ENCODE results near the gene AMT. TPM values are rescaled to one million over a fixed set of nuclear protein-coding genes. Genes with fewer than 3 reads are reported as not detected.

The AMT gene
- total and polyA plus RNA-seq, 2 experiments from 2014 or later, result 32.8 to 35.6 TPM

- H3K36me3 Mint-ChIP-seq (ENCODE audit: low read depth), result peaks cover 29% of the 10 kb centered on the region
- Histone ChIP-seq H2AFZ (no peak overlapping the region), H3K4me2 (no peak overlapping the region; the same call in 1 of the 2 replicates), H3K4me1 (ENCODE audit: insufficient read depth) (peaks cover 12% of the 10 kb centered on the region), H3K79me2 (replicated peaks; ENCODE audit: insufficient read depth) (peaks cover 30% of the 10 kb centered on the region), H4K20me1 (replicated peaks; ENCODE audit: insufficient read depth) (peaks cover 26% of the 10 kb centered on the region), H3K27me3 (ENCODE audit: insufficient read depth) (no peaks in the 10 kb centered on the region), H3F3A (replicated peaks; ENCODE audit: low read depth) (peaks cover 14% of the 10 kb centered on the region), H3K4me3 (no peak overlapping the region), H3K9me2 (ENCODE audit: insufficient read depth) (no peaks in the 10 kb centered on the region), H3K36me3 (ENCODE audit: insufficient read depth) (no peaks in the 10 kb centered on the region), H3K27ac (ENCODE audit: low read depth) (no peak overlapping the region)
- TF ChIP-seq JUNB (IDR thresholded peaks at IDR 0.05; ENCODE audit: unreplicated experiment) (no peak), CTCF (conservative IDR thresholded peaks at IDR 0.05; ENCODE audit: low read depth in 2 of 2) (no peak), REST (IDR thresholded peaks at IDR 0.05; ENCODE audit: unreplicated experiment) (no peak), POLR2AphosphoS5 (IDR thresholded peaks at IDR 0.05; ENCODE audit: low read depth) (no peak), CREB1 (CRISPR knock-in tag; IDR thresholded peaks at IDR 0.05; ENCODE audit: low read depth) (no peak), EZH2 (IDR thresholded peaks at IDR 0.05; ENCODE audit: low read depth, unreplicated experiment) (no peak), ETS1 (IDR thresholded peaks at IDR 0.05) (no peak), ZNF331 (CRISPR knock-in tag; IDR thresholded peaks at IDR 0.05; ENCODE audit: low read depth) (no peak), STAT1 (IDR thresholded peaks at IDR 0.05; ENCODE audit: unreplicated experiment) (no peak), ZNF462 (CRISPR knock-in tag; IDR thresholded peaks at IDR 0.05) (no peak), NANOG (IDR thresholded peaks at IDR 0.05; ENCODE audit: borderline replicate concordance) (no peak), EZH2phosphoT487 (IDR thresholded peaks at IDR 0.05; ENCODE audit: unreplicated experiment) (no peak), ZNF114 (CRISPR knock-in tag; IDR thresholded peaks at IDR 0.05) (no peak)
- peak overlapping the region; percentile 91 for H3K4me3 Mint-ChIP-seq
- H3K27me3 Mint-ChIP-seq (ENCODE audit: insufficient read depth, low read depth, poor library complexity), result peaks cover 8% of the 10 kb centered on the region
- H3K4me1 Mint-ChIP-seq, result peaks cover 32% of the 10 kb centered on the region
- peak overlapping the region; percentile 43; the same call in 1 of the 2 replicates for H3K27ac Mint-ChIP-seq
- H3K9me3 Mint-ChIP-seq, result no peaks in the 10 kb centered on the region
- DNase-seq (ENCODE audit: low spot score), result no peak
- ATAC-seq, result no peak
These were observed 8.9 kb downstream of the AMT start for GRCh38 chr3:49413338-49413734.

Data from GM23338 (cell line).